Esophagus muscularis mucosa (tissue), 4 donors: Measurements from ENCODE around the gene NUP107. TPM values are rescaled to one million over a fixed set of nuclear protein-coding genes. Genes with fewer than 3 reads are reported as not detected.

Experiments
- DNase-seq: peaks from one replicate; pipeline ENCODE4 v3.0.0-alpha.2; 2017; ENCODE audit errors: extremely low spot score
- H3K27ac ChIP-seq, 4 donors: fragments of 200-600 bp; sonication (generic); replicated peaks in 1 of 4; 1 replicate in 3 of 4; 2 replicates in 1 of 4; pipeline ENCODE4 v1.5.1; 2016 to 2019; ENCODE audit warnings: mild to moderate bottlenecking in 1 of 4
- H3K27me3 ChIP-seq, 4 donors: fragments of 200-600 bp; sonication (generic); one replicate each; pipeline versions ENCODE4 v1.5.1 to v1.6.0; 2016 to 2019
- H3K36me3 ChIP-seq, 4 donors: fragments of 200-600 bp; sonication (generic); one replicate each; pipeline ENCODE4 v1.5.1; 2016 to 2019
- H3K4me1 ChIP-seq, 4 donors: fragments of 200-600 bp; sonication (generic); one replicate each; pipeline ENCODE4 v1.5.1; 2016 to 2019
- H3K4me3 ChIP-seq, 4 donors: fragments of 200-600 bp; sonication (generic); 1 replicate in 2 of 4; 2 replicates in 2 of 4; pipeline ENCODE4 v1.5.1; 2016 to 2019; ENCODE audit warnings: mild to moderate bottlenecking in 4 of 4, moderate library complexity in 1 of 4
- H3K9me3 ChIP-seq, 4 donors: fragments of 200-600 bp; sonication (generic); 1 replicate in 3 of 4; 2 replicates in 1 of 4; pipeline ENCODE4 v1.5.1; 2016 to 2019
- EP300 ChIP-seq: sonication (generic); formaldehyde crosslinking; IDR thresholded peaks from one replicate; pipeline ENCODE4 v1.6.1; 2017; ENCODE audit warnings: antibody characterized with exemption
- POLR2A ChIP-seq: fragments of 450-650 bp; IDR thresholded peaks from one replicate; pipeline ENCODE4 v1.6.1; 2017; ENCODE audit warnings: antibody characterized with exemption, moderate library complexity, mild to moderate bottlenecking, low read depth
- POLR2AphosphoS5 ChIP-seq, 2 donors: sonication (generic); formaldehyde crosslinking; IDR thresholded peaks; one replicate each; pipeline ENCODE4 v1.6.1; 2017; ENCODE audit warnings: antibody characterized with exemption in 2 of 2
- WGBS: methylation state at CpG from one replicate; pipeline ENCODE4 v1.1.5; 2018; 5-methylcytosine and 5-hydroxymethylcytosine counted together
- intact Hi-C: fragments of 100-400 bp; cut with DNase I; formaldehyde crosslinking; loops from one replicate; pipeline ENCODE4 v1.15.1; 2023
- total RNA-seq, 4 donors: library from RNA; depleted of rRNA; stranded (reverse); fragments of >200 nt; gene quantifications; one replicate each; pipeline versions ENCODE4 v1.1.0 to v1.2.1, GENCODE V29; 2016
- TF ChIP-seq, protein P1 (sequence below), 3 experiments: fragments of 200-600 bp in 2 of 3; fragments of 450-650 bp in 1 of 3; sonication (generic) in 2 of 3; IDR thresholded peaks; one replicate each; pipeline ENCODE4 v1.5.1; 2017 to 2019; ENCODE audit warnings: antibody characterized with exemption in 3 of 3, mild to moderate bottlenecking in 2 of 3, moderate library complexity in 1 of 3

NUP107 gene
- total RNA-seq, 4 donors from 2014 or later = 21.6 to 26.1 (median 24.6) TPM

DNA sequence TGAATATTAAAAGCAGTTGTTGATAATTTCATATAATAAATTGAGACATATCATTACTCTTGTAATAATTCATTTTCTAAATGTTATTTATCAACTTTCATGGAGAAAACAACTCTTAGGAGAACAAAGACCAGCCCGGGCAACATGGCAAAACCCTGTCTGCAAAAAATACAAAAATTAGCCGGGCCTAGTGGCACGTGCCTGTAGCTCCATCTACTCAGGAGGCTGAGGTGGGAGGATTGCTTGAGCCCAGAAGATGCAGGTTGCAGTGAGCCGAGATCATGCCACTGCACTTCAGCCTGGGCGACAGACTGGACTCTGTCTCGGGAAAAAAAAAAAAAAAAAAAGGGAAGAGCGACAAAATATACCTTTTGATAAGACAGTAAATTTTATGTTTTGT is 80.4 kb downstream of the NUP107 start:
- DNase-seq = no peak
- Histone ChIP-seq H3K36me3 (peaks cover 9 to 49% (median 36%) of the 10 kb centered on the region in 4 donors), H3K9me3 (no peaks in the 10 kb centered on the region), H3K27me3 (no peaks in the 10 kb centered on the region), H3K4me1 (no peaks in the 10 kb centered on the region), H3K27ac (no peak overlapping the region), H3K4me3 (no peak overlapping the region)
- intact Hi-C loops = no loop called here
- TF ChIP-seq EP300 (no peak), POLR2AphosphoS5 (IDR thresholded peaks at IDR 0.05) (no peak), POLR2A (no peak)
- TF ChIP-seq, protein P1, sequence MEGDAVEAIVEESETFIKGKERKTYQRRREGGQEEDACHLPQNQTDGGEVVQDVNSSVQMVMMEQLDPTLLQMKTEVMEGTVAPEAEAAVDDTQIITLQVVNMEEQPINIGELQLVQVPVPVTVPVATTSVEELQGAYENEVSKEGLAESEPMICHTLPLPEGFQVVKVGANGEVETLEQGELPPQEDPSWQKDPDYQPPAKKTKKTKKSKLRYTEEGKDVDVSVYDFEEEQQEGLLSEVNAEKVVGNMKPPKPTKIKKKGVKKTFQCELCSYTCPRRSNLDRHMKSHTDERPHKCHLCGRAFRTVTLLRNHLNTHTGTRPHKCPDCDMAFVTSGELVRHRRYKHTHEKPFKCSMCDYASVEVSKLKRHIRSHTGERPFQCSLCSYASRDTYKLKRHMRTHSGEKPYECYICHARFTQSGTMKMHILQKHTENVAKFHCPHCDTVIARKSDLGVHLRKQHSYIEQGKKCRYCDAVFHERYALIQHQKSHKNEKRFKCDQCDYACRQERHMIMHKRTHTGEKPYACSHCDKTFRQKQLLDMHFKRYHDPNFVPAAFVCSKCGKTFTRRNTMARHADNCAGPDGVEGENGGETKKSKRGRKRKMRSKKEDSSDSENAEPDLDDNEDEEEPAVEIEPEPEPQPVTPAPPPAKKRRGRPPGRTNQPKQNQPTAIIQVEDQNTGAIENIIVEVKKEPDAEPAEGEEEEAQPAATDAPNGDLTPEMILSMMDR (IDR thresholded peaks at IDR 0.05) = no peak
- 95% methylated on average over 7 of the region's 7 CpGs for WGBS

DNA sequence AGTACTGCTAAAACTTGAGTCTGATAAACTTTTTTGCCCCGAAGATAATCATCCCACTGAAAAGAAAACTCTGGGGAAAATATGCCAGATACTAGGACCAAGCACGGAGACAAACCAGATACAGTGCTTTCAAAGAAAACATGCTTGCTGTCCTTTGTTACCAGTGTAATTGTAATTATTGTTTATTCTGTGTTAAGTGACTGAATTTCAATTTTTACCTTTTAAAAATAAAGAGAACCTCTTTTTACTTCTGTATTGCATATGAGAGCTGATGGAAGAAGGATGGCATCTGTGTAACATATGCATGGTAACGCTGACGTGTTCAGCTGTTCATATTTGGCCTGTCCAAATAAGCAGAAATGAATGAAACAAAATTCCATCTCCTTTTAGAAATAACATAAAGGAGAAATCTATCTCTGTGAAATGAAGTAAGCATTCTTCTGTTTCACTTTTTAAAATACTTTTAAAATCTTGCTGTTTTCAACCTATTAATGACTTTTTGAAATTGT is 81.7 kb downstream of the NUP107 start:
- intact Hi-C loops = no loop called here

DNA sequence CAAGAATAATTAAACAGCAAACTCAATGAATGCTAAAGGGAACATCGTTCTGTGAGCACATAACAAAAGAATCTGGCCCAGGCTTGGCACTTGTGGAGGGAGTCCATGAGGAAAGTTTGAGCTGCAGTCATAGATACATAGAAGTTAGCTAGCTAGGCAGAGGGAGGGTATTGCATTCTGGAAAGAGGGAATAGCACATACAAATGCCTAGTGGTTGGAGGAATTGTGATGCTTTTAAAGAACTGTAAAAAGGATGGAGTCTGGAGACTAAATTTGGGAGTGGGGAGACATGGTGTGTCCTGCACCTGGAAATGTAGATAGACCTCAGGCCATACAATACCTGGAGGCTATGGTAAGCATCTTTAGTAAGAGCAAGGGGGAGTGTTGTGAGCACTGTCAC is 83.2 kb downstream of the NUP107 start:
- intact Hi-C loops = no loop called here
- Histone ChIP-seq H3K4me3 (no peak overlapping the region), H3K27ac (no peak overlapping the region), H3K27me3 (no peaks in the 10 kb centered on the region), H3K9me3 (no peaks in the 10 kb centered on the region), H3K36me3 (peaks cover 9 to 22% (median 13%) of the 10 kb centered on the region in 4 donors), H3K4me1 (no peaks in the 10 kb centered on the region)
- no peak for DNase-seq
- 95% methylated on average over 1 of the region's 1 CpG for WGBS
- TF ChIP-seq, protein P1 (IDR thresholded peaks at IDR 0.05) = no peak
- TF ChIP-seq POLR2A (no peak), EP300 (no peak), POLR2AphosphoS5 (IDR thresholded peaks at IDR 0.05) (no peak)

More for the DNA sequence above, 81.7 kb downstream of the NUP107 start:
- H3K4me1 ChIP-seq = no peaks in the 10 kb centered on the region
- TF ChIP-seq POLR2AphosphoS5 (IDR thresholded peaks at IDR 0.05) = no peak
- TF ChIP-seq EP300 = no peak
- TF ChIP-seq, protein P1 (IDR thresholded peaks at IDR 0.05) = no peak
- TF ChIP-seq POLR2A = no peak
- no peaks in the 10 kb centered on the region for H3K27me3 ChIP-seq
- H3K9me3 ChIP-seq = no peaks in the 10 kb centered on the region
- 84% methylated on average over 4 of the region's 4 CpGs for WGBS
- DNase-seq = no peak
- no peak overlapping the region for H3K4me3 ChIP-seq
- peaks cover 9 to 36% (median 26%) of the 10 kb centered on the region in 4 donors for H3K36me3 ChIP-seq
- no peak overlapping the region for H3K27ac ChIP-seq

DNA sequence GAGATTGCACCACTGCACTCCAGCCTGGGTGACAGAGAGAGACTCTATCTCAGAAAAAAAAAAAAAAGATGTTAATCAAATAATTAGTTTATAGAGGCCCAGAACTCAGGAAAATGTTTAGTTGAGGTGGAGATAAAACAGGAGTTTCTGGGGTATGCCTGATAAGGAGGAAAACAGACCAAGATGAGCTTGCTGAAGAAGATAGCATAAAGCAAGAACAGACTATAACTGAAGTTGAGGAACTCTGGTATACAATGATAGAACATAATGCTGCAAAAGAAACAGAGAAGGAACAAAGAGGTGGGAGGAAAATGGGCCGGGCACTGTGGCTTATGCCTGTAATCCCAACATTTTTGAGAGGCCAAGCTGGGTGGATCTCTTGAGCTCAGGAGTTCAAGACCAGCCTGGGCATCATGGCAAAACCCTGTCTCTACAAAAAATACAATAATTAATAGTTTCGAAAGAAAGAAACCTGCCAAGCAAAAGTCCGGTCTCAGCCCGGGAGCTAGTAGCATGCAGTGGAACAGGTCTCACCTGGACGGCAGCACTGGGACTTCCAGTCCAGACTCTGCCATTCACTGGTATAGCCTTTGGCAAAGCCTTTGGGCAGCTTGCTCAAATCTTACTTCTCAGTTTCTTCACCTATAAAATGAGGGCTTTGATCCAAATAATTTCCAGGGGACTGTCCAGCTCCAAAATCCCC is 84.6 kb downstream of the NUP107 start:
- no peak overlapping the region for H3K27ac ChIP-seq
- no peaks in the 10 kb centered on the region for H3K27me3 ChIP-seq
- 88% methylated on average over 5 of the region's 5 CpGs for WGBS
- H3K4me1 ChIP-seq = no peaks in the 10 kb centered on the region
- TF ChIP-seq POLR2A = no peak
- no peak for TF ChIP-seq EP300
- TF ChIP-seq, protein P1 (IDR thresholded peaks at IDR 0.05) = no peak
- TF ChIP-seq POLR2AphosphoS5 (IDR thresholded peaks at IDR 0.05) = no peak
- no peak overlapping the region for H3K4me3 ChIP-seq
- H3K9me3 ChIP-seq = no peaks in the 10 kb centered on the region
- DNase-seq = no peak
- H3K36me3 ChIP-seq = peaks cover 5 to 14% (median 9%) of the 10 kb centered on the region in 4 donors
- intact Hi-C loops = no loop called here
